Effector CD4-positive, alpha-beta T cell (primary cell): Measurements from ENCODE around the gene CILP.

Experiments used
- DNase-seq: peaks from one replicate; pipeline ENCODE4 v3.0.0-alpha.2; 2020

Gene CILP

DNA sequence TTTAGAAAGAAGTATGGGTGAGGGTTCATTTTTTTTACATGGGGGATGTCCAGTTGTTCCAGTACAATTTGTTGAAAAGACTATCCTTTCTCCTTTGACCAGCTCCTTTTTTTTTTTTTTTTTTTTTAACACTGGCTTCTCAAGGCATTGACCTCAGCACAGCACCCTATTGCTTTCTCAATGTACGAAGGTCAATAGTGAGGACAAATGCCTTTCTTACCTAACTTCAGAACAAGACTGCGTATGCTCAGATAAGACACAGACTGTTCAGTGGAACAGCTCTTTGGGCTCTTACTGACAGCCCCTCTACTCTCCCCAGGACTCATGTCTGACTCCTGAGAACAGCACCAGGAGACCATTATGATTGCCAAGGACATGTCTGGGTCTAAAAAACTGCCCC is 10.4 kb upstream of the CILP start:
- no peak for DNase-seq

DNA sequence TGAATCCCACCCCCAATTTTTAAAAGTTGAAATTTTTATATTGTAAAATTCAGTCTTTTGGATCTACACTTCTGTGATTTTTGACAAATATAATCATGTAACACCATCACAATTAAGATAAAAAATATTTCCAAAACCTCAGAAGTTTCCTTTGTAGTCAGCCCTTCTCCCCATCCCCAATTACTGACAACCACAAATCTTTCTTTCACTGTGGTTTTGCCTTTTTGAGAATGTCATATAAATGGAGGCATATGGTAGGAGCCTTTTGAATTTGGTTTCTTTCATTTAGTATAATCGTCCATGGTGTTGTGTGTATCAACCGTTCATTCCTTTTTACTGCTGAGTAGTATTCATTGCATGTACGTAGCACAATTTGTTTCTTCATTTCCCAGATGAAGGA is 7.9 kb upstream of the CILP start:
- DNase-seq, result no peak

DNA sequence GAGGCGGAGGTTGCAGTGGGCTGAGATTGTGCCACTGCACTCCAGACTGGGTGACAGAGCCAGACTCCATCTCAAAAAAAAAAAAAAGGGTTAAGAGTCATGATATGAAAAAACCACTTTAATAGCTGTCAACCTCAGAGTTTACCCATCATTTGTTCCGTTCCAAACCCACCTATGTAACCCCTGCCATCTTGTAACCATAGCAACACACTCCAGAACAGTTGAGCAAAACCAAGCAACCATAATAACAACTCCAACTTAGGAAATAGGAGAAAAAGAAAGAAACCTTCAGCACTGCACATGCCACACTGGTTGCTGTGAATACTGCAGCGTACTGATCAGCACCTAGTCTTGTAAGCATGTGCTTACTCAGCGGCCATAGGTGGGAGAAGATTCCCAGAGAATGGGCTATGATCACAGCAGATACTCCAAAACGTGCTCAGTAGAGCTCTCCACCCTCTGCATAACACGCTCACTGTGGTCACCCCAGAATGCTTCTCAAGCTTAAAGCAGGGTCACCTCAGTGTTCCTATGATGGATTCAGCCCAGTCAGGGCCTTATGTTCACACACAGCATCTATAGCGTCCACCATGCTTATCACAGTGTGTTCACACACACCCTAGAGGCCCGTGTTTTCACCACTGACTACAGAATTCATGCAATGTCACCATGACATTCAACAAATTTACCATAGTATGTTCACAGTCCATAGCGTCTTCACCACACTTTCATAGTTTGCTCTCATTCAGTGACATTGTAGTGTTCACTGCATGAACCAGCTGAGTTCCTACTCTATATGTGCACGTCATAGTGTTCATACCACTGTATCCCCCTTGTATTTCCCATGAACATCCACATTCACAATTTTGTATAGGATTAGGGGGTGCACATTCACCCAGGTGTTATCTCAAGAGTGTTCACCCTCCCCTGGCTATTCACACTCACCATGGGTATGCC is 6.5 kb upstream of the CILP start:
- no peak for DNase-seq

DNA sequence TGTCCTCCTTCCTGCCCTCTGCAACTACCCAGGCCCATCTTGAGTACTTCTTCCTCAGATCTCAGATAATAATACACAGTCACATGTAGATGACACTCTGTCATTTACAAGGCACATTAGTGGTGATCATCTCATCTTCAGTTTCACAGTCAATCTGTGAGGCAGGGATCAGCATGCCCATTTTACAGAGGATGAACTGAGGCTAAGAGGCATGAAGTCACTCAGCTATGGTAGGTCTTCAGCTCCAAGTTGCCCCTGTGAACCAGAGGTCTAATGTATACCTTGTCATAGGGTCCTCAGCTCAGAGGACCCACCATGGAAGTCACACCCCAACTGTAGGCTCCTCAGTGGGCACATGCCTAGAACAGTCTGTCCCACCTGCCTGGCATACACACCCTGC is 4.2 kb upstream of the CILP start:
- DNase-seq, result no peak

DNA sequence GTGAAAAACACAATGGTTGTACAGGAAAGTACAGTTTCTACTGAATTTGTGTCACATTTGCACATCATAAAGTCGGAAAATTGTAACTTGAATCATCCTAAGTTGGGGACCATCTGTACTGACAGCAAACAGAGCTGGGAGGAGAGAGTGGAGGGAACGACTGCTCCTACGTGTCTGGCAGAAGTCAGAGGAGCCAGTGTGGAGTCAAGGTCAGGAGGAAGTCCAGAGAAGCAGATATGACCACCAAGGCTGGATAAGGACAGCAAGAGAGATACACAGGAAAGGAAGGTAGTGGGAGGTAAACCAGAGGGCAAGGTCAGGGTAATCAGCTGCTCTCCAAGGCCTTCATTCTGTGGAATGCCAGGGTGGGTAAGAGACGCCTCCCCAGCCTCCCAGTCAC is 2.7 kb upstream of the CILP start:
- no peak for DNase-seq

DNA sequence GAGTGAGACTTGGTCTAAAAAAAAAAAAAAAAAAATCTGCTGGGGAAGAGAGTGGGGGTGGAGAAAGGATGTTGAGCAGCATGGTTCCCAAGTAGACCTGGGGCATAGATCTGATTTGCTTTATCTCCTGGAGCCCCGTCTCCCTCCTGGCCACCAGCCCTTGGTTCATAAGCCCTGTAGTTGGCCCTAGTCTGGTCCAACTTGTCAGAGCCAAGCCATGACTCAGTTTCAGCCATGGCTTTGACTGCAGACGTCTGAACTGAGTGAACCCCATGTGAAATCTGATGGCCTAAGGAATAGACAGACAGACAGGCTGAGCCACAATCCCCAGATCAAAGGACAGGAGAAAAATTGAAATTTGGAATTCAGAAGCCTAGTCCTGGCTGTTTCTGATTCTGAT is 2.0 kb upstream of the CILP start:
- DNase-seq, result no peak

DNA sequence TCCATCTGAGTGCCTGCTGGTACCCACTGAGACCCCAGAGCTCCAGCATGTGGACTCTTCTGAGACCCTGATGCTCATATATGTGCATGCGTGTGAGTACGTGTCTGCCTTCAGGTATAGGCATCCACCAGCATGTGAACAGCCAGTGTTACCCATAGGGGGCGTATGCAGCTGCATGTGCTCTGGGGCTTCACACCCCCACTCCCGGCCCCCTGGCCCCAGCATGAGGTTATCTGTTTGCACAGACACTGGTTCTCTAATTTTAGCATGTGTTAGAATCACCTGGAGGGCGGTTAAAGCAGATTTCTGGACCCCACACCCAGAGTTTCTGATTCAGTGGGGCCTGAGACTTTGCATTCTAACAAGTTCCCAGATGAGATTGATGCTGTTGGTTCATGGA is 824 bp upstream of the CILP start:
- DNase-seq, result no peak

DNA sequence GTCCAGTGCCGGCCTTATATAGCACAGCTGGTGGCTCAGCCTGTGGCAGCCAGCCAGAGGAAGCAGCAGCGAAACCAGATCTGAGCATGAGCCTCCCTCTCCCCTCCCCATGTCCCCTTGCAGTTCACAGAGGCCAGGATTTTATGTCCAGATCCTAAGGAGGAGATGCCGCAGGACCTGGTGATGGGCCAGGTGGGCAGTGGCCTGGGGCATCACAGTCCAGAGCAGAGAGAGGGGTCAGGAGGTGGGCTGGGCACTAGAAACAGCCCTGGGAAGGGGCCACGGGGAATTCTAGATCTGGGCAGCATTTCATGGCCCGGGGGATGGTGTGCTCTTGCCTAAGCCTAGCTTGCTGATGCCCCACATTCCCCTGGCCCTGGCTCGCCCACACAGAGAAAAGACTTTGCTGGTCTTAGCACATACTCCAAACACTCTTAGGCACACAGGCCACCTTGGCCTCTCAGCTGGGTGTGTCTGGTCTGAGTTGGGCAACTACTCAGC is 259 bp upstream of the CILP start:
- DNase-seq, result no peak

DNA sequence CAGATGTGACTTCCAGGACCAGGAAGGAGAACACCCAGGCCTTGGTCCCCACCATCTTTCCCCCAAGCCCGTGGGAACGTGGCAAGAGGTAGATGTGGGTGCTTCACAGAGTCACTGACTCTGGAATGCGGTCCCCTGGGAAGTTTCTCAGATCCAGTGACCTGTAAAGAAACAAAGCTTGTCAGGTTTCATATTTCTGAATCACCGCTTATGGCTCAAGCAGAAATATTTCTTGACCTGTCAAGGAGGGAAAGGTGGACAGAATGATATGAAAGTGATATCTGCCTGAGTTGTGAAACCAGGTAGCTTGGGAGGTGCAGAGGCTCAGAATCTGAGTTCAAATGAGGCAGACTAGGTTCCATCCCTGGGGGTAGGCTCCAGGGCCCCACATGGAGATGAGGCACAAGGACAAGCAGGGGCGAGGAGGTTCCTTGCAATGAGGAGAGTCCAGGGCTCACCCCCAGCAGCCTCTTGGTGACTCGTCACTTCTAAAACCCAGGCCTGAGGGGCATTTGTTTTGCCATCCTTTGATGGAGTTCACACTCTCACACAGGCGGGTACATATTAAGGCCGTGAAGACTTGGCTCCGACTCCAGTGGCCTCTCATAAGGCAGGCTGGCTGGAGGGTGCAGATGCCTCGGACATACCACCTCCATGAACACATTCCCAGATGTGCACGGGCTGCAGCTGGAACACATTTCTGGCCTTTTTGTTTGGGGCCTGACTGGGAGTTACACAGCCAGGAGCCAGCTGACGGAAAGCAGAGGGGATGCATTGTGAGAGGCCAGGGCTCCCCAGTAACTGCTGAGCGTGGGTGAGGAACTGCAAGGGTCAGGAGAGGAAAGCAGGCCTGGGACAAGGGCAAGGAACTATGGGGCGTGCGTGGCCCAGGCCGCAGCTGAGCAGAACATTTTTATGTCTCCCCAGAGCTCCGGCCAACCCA is 1.3 kb downstream of the CILP start:
- DNase-seq, result no peak

DNA sequence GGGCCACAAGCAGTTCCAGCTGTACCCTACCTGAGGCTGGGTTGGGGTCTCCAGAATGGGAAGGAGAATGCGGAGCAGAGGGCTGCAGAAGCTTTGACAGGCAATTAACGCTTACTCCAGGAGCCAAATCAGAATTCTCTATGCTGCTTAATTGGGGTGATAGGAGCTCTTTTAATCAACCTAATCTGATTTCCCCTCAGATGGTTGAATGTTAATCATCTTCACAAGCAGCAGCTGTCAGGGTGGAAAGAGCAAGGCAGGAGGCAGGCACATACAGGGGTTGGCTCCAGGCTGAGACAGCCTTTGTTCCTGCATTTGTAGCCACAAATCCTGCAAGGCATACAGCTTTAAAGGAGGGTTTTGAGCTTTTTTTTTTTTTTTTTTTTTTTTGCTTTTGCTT is 2.6 kb downstream of the CILP start:
- no peak for DNase-seq

DNA sequence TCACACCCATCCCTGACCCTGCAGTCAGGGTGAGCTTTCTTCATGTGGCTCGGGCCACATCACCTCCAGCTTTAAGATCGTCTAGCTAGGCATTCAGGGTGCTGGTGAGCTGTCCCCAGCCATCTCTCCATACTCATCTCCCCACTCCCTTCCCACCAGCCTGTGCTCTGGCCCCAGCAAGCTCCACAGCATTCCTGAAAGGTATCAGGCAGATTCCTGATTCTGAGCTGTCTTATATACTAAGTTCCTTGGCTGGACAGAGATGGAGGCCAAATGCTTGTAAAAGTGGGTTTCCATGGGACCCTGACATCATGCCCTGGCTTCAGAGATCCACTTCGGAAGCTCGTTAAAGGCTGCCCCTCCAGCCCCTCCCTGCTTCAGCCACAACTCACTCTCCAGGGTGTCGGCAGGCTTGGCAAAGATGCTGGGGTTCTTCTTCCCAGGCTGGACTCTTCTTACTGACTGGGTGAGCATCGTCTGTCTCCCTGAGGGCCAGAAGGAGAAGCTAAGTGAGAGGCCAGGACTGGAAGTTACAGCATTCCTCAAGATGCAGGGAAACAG is 3.9 kb downstream of the CILP start:
- no peak for DNase-seq

DNA sequence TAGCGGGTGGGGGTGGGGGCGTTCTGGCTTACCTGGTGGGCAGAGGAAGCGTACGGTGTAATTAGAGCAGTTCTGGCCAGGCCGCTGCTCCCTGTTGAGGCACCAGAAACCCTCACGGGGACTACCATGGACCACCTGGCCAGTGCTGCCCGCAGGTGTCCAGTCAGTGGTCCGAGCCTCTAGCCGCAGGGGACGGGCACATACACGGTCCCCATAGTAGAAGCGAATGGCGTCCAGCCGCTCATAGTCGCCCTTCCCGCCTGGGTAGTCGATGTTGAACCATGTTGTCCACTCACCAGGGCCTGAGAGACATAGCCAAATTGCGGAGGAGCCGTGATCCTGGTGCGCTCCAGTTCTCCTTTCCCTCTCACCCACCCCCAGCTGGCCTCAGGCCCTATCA is 4.5 kb downstream of the CILP start:
- DNase-seq, result no peak

DNA sequence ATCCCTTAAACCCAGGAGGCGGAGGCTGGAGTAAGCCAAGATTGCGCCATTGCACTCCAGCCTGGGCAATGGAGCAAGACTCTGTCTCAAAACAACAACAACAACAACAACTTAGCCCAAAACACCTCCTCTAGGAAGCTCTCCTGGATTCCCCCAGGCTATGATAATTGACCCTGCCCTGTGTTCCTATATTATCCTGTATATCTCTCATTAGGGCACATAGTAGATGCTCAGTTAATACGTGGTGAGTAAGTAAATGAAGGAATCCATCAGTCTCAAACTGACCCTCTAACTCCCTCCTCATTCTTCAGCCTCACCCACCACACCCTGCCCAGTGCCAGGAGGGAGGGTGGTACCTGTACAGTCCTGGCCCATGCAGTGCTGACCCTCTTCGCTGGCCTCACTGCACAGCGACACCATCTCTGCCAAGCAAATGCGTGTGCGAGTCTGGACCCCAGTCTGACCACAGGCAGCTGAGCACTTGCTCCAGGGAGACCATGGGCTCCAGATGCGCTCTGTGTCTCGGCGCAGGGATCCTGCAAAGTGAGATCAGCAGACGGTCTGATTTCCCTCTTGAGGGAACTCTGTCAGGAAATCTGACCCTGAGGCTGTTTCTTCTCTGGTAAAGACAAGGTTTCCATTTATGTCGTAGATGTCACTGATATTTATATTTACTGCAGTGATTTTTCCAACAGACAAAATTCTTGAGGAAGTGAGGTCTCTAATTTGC is 6.2 kb downstream of the CILP start:
- no peak for DNase-seq

DNA sequence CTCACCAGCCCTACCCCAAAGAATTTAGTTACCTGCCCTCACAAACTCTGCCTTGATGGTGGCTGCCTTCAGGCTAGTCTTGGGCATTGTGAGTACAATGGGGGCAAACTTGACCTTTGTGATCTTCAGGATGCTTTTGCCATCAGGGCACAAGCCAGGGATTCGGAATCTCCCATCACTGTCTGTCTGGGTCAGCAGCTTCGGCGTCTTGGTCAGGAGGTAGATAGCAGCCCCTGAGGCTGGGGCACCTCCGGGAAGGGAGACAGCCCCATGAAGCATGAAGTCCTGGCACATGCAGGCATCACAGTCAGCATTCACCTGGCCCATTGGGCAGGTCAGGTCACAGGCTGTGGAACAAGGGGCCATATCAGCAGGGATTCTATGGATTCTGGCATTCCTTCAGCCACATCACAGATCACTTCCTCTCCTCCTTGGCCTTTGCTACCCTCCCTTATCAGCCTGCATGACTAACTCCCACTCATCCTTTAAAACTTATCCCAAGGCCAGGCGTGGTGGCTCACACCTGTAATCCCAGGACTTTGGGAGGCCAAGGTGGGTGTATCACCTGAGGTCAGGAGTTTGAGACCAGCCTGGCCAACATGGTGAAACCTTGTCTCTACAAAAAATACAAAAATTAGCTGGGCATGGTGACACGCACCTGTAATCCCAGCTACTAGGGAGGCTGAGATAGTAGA is 6.9 kb downstream of the CILP start:
- DNase-seq, result no peak

DNA sequence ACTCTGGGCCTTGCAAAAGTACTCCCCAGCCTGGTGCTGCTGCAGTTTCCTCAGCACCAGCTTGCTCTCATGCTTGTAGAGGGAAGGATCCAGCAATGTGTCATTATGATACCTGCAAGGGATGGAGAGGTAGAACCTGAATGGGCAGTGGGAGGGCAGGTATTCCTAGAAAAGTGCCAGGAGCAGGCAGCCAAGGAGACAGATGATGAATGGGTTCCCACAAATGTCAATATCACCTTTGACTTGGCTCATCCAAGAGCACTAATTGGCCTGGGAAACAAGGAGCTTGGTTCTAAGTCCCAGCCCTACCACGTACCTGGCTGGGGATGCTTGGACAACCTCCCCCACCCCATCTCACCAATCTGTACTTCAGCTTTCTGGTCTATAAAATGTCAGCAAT is 9.4 kb downstream of the CILP start:
- DNase-seq, result no peak

DNA sequence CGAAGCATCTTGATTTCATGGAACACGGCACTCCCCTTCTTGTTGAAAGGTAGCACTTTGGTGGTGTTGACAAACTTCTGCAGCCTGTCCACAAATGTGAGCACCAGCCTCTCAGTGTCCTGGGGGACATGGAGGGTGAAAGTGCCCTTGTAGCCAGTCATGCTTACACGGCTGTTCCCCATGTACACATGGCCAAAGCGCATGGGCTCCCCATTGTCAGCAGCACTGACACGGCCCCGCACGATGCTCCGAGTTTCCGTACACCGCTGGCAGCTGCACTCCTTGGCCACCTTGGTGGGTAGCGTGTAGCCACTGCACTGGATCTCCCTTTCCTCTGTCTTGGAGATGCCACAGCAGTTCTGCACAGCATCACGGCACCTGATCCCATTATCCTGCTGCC is 12.7 kb downstream of the CILP start:
- DNase-seq, result no peak

DNA sequence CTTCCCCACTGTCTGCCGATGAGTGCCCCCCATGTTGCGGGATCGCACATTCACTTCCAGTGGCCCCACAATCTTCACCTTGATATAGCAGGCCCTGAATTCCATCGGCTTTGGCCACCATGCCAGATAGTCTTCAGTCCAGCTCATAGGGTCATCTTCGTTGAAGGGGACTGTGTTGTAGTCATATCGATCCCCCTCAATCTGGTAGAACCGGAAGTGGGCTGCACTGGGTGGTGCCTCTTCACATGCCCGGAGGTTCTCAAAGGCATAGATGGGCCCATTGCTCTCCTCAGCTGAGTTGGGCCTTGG is 14.0 kb downstream of the CILP start:
- no peak for DNase-seq

DNA sequence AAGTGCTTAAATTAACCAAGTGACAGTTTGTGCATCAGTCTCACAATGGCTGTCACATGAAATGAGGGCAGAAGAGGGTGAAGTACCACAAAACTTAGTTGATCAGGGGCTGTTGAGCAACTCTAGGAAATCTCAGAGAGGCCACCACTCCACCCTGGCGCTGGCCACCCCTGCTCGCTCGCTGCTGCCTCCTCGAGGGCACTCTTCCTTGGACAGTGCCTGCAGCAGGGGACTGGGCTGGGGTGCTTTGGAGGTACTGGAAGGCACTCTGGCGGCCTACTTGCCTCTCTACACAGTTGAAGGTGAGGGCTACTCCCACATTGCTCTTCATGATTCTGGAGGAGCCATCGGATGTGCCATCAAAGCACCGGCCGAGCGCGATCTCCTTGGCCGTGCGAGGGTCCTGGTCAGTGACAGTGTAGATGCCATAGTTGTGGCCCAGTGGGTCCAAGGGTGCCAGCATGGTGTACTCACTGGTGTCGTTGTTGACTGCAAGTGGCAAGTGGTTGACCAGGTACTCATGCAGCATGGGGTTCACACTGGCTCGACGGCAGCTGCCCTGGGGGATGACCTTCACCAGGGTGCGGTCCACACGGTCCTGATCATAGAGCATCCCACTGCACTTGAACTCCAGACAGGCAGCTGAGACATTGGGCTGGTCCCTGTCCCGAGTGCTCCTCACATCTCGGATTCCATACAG is 14.5 kb downstream of the CILP start:
- no peak for DNase-seq

DNA sequence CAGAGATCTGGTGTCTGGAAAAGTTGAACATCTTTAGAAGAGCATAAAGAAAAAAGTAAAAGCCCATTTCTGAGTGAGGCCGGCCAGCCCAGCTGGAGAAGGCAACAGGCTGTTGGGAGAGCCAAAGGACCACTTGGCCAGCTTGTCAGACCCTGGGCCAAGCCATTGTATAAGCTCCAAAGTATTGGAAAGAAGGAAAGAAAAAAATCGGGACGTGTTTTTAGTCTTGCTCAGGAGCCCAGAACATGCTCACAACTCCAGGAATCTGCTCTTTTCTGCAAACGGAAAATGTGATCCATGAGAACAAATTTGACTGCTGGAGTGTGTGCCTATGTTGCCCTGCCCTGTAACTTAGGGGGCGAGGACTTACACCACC is 15.7 kb downstream of the CILP start:
- DNase-seq, result no peak

DNA sequence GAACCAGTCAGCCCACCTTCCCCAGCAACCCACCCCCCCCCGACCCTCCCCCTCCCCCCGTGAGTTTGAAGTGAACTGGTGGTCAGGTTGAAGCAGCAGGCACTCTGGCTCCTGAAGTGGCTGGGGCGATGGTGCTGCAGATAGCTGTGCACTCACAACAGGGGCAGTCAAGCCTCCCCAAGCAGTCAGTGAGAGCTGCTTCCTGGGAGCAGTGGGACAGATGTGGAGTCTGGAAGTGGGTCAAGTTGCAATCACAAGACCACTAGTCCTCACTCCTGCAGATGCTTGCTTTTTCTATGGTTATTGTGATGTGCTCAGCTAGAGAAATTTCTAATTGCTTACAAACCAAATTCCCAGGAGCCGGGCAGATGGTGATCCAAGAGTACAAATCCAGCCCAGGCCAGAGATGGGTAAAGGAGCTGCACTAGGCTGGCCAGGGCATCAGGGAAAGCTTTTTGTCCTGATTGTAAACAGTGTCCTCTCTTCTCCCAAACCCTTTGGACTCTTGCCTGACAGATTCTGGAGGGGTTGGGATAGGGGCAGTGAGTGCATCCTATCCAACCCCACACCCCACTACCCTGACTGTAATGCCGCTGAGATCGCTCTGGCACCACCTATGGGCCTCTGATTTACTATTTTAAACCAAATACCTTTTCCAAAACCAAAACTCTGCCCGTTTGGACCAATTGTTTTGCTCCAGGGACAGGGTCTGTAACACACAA is 16.3 kb downstream of the CILP start:
- DNase-seq, result no peak

DNA sequence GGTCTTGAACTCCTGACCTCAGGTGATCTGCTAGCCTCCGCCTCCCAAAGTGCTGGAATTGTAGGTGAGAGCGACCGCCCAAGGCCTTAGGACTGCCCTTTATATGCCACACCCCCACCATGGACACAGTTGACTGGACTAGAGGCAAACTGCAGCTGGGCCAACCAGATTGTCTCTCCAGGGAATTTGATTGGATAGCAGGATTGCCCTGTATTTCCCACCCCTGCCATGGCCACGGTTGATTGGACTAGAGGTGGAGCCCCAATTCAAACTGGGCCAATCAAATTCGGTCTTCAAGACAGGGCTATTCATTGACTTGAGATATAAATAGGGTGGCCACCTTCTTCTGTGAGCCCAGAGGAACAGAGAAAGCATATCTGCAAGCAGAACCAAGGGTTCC is 19.3 kb downstream of the CILP start:
- DNase-seq, result no peak
